ENCODE data around the gene MAPK4. TPM values are rescaled to one million over a fixed set of nuclear protein-coding genes. Genes with fewer than 3 reads are reported as not detected.

The MAPK4 gene
- total RNA-seq, 4 donors from 2014 or later, result 0.26 to 2.8 (median 0.77) TPM

DNA sequence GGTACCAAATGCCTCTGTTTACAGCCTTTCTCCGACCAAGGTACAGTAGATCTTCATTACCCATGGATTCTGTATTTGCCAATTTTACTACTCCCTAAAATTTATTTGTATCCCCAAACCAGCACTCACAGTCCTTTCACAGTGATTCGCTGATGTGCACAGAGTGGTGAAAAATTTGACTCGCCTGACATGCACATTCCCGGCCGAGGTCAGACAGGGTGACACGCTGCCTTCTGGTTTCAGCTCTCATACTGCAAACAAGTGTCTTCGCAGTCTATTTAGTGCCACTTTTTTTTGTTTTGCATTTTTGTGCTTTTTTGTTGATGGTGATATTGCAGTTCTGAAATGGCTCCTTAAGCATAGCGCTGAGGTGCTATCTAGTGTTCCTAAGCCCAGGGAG is 71.0 kb downstream of the MAPK4 start:
- Histone ChIP-seq H3K27ac (no peak overlapping the region), H3K4me1 (no peaks in the 10 kb centered on the region), H3K27me3 (no peaks in the 10 kb centered on the region), H3K4me3 (no peak overlapping the region), H3K36me3 (no peaks in the 10 kb centered on the region), H3K9me3 (no peaks in the 10 kb centered on the region)
- intact Hi-C loops (cut with DNase I; ENCODE audit: low total_unique reads), result no loop called here
- no peak for DNase-seq
- TF ChIP-seq, protein P1, sequence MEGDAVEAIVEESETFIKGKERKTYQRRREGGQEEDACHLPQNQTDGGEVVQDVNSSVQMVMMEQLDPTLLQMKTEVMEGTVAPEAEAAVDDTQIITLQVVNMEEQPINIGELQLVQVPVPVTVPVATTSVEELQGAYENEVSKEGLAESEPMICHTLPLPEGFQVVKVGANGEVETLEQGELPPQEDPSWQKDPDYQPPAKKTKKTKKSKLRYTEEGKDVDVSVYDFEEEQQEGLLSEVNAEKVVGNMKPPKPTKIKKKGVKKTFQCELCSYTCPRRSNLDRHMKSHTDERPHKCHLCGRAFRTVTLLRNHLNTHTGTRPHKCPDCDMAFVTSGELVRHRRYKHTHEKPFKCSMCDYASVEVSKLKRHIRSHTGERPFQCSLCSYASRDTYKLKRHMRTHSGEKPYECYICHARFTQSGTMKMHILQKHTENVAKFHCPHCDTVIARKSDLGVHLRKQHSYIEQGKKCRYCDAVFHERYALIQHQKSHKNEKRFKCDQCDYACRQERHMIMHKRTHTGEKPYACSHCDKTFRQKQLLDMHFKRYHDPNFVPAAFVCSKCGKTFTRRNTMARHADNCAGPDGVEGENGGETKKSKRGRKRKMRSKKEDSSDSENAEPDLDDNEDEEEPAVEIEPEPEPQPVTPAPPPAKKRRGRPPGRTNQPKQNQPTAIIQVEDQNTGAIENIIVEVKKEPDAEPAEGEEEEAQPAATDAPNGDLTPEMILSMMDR (IDR thresholded peaks at IDR 0.05), result no peak
- no peak for TF ChIP-seq POLR2A (IDR thresholded peaks at IDR 0.05)

DNA sequence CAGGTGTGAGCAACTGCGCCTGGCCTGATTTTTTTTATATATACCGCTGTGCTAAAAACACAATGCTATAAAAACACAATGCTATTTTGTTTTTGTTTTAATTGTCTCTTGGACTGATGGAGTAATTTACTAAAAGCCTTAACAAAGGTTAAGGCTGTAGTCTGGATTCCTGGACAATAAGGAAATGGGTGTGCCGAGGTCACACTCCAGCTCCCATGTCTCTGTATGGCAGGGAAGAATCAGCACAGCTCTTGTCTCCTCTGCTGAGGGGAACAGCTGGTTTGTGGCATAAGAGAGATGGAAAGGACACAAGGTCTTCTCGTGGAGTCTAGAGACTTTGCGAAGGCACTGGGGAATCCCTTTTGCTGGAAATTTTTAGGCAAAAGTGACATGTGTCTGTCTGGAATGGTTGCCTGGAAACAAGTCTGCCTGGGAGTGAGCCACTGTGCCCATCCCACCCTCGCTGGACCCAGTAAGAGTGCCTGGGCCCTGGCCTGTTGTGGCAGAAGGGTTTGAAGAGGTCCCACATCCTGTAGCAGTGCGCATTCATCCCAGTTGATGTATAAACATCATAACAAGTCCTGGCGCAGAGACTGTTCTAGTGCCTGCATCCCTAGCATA is 73.1 kb downstream of the MAPK4 start:
- no peaks in the 10 kb centered on the region for H3K4me1 ChIP-seq
- H3K27ac ChIP-seq, result no peak overlapping the region
- H3K9me3 ChIP-seq, result no peaks in the 10 kb centered on the region
- H3K36me3 ChIP-seq, result no peaks in the 10 kb centered on the region
- intact Hi-C loops (cut with DNase I; ENCODE audit: low total_unique reads), result no loop called here
- no peak for TF ChIP-seq POLR2A (IDR thresholded peaks at IDR 0.05)
- TF ChIP-seq, protein P1 (IDR thresholded peaks at IDR 0.05), result no peak
- no peak for DNase-seq
- no peaks in the 10 kb centered on the region for H3K27me3 ChIP-seq
- no peak overlapping the region for H3K4me3 ChIP-seq

DNA sequence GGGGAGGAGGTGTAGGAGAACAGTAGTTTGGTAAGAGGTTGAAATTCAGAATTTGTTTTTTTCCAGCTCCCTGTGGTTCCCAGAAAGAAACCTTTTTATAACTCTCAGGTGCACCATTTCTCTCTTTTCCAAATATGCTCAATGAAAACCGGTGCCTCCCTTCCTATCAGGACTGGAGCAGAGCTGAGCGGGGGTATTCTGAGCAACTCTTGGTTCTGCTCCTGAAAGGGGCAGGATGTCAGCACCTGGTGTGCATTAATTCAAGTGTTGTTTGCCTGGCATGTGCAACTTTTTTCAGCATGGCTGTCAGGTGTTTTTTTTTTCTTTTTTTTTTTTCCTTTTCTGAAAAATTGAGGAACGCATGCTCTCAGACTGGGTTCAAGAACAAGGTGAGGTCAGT is 74.1 kb downstream of the MAPK4 start:
- Histone ChIP-seq H3K4me3 (no peak overlapping the region), H3K36me3 (no peaks in the 10 kb centered on the region), H3K27ac (no peak overlapping the region), H3K9me3 (no peaks in the 10 kb centered on the region), H3K4me1 (no peaks in the 10 kb centered on the region), H3K27me3 (no peaks in the 10 kb centered on the region)
- DNase-seq, result no peak
- TF ChIP-seq, protein P1 (IDR thresholded peaks at IDR 0.05), result no peak
- TF ChIP-seq POLR2A (IDR thresholded peaks at IDR 0.05), result no peak
- intact Hi-C loops (cut with DNase I; ENCODE audit: low total_unique reads), result no loop called here

DNA sequence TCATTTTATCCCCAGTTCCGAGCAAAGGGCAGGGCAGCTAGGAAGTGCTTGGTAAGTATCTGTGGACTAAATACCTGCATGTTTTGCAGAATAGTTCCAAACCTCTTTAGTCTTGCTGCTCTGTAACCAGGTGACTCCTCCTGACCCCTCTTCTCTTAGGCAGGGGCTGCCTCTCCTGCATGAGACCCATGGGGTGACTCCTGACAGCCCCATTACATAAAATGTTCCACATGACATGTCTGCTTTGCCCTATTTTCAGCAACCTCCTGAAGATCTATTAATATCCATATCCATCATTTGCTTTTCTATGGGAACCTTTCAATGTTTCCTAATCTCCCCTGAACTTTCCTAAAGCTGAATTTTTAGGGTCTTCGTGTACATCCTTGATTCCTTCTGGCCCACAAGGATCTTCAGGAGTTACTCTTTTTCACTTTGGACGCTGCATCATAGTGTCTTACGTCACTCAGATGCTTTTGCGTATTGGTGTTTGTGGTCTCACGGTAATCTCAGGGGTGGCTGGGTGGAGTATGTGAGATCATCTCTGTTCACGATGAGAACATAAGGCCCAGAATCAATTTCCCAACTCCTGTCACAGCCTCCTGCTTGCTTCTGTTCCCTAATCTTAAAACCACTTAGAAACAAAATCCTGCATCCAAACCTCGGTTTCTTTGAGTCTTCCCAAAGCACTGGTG is 76.6 kb downstream of the MAPK4 start:
- intact Hi-C loops (cut with DNase I; ENCODE audit: low total_unique reads), result no loop called here
- no peaks in the 10 kb centered on the region for H3K9me3 ChIP-seq
- no peaks in the 10 kb centered on the region for H3K27me3 ChIP-seq
- no peak overlapping the region for H3K27ac ChIP-seq
- TF ChIP-seq, protein P1 (IDR thresholded peaks at IDR 0.05), result no peak
- TF ChIP-seq POLR2A (IDR thresholded peaks at IDR 0.05), result no peak
- no peak overlapping the region for H3K4me3 ChIP-seq
- no peaks in the 10 kb centered on the region for H3K36me3 ChIP-seq
- H3K4me1 ChIP-seq, result no peaks in the 10 kb centered on the region
- DNase-seq, result no peak

DNA sequence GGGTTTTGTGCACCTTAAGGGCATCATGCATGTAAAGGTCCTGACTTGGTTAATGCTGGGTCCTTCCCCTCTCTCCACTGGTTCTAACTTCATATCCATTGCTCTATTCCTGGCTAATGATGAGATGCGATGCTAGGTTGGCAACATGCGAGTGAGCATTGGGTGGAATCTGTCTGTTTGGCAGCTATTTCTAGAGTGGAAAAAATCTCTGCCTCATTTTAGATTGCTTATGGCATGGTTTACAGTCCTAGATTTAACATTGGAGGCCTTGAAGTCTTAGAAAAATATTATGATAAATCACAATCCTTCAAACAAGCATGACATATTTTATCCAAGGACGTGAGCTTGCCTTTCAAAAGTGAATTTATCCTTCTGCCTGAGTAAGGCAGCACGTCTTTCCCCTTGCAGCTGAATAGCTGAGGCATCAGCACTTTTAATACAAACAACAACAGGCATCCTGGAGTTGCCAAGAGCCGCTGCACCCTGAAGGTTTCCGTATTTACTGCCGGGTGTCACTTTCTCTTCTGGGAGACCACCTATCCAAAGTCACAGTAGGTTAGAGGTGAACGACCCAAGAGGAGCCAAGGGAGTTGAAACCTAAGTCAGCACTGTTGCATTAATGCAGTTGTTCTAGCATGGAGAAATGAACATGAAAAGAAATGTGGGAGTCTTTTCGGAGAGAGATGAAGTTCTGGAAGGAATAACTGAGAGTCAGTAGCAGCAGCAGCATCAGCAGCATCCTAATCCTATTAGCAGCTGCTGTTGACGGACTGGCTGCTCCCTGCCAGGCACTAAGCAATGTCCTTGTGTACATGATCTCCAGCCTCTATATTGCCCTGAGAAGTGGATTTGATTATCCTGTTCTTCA is 78.4 kb downstream of the MAPK4 start:
- no peak overlapping the region for H3K27ac ChIP-seq
- intact Hi-C loops (cut with DNase I; ENCODE audit: low total_unique reads), result no loop called here

More for the DNA sequence above, 78.4 kb downstream of the MAPK4 start:
- Histone ChIP-seq H3K4me3 (no peak overlapping the region), H3K4me1 (no peaks in the 10 kb centered on the region), H3K9me3 (no peaks in the 10 kb centered on the region), H3K27me3 (no peaks in the 10 kb centered on the region), H3K36me3 (no peaks in the 10 kb centered on the region)
- TF ChIP-seq, protein P1 (IDR thresholded peaks at IDR 0.05), result no peak
- TF ChIP-seq POLR2A (IDR thresholded peaks at IDR 0.05), result no peak
- no peak for DNase-seq

Data from uterus (tissue), 4 donors.